ENCODE results near the gene PLAAT2. TPM values are rescaled to one million over a fixed set of nuclear protein-coding genes. Genes with fewer than 3 reads are reported as not detected.

PLAAT2 gene
- total RNA-seq, 3 donors from 2014 or later = 1.1 to 2.6 (median 2.0) TPM

Other genes with a start within 250 kb of the PLAAT2 start
- gene SLC22A9, start 193.6 kb downstream of the PLAAT2 start, total RNA-seq = not detected
- gene PLAAT5, start 72.2 kb downstream of the PLAAT2 start, total RNA-seq = 10 to 100 TPM in 2 of 3 donors, 1 to 10 TPM in 1; 9.8 to 61.9 (median 11.9) TPM
- gene LGALS12, start 57.3 kb downstream of the PLAAT2 start, total RNA-seq = 10 to 100 TPM in 2 of 3 donors, 1 to 10 TPM in 1; 6.6 to 82.6 (median 11.9) TPM
- gene PLAAT4, start 26.6 kb downstream of the PLAAT2 start, total RNA-seq = 10 to 100 TPM; 13.9 to 100.0 (median 95.3) TPM
- gene PLAAT3, start 51.1 kb upstream of the PLAAT2 start, total RNA-seq = 100 to 1,000 TPM; 128 to 527 (median 204) TPM
- 100 to 1,000 TPM in 1 of 3 donors, 10 to 100 TPM in 2; 75.2 to 165 (median 77.3) TPM for gene ATL3, start 108.0 kb upstream of the PLAAT2 start, total RNA-seq
- 100 to 1,000 TPM; 115 to 199 (median 162) TPM for gene RTN3, start 118.1 kb upstream of the PLAAT2 start, total RNA-seq
- 10 to 100 TPM in 1 of 3 donors, 1 to 10 TPM in 2; 8.8 to 12.5 (median 9.7) TPM for gene ZFTA, start 205.4 kb upstream of the PLAAT2 start, total RNA-seq

Data from breast epithelium (tissue), 3 donors.